Parathyroid adenoma (tissue), 2 donors: ENCODE results near the gene HMGN2.

Source experiments
- H2AFZ ChIP-seq: fragments of 300-600 bp; sonication (generic); one replicate; pipeline ENCODE4 v1.7.0; 2017; ENCODE audit warnings: antibody characterized with exemption, mild to moderate bottlenecking
- H3K27ac ChIP-seq: fragments of 300-600 bp; sonication (generic); one replicate; pipeline ENCODE4 v1.7.0; 2017
- H3K27me3 ChIP-seq: fragments of 300-600 bp; sonication (generic); one replicate; pipeline ENCODE4 v1.7.0; 2017; ENCODE audit warnings: low read length; ENCODE audit not compliant: control insufficient read depth, insufficient read depth
- H3K36me3 ChIP-seq: fragments of 300-600 bp; sonication (generic); one replicate; pipeline ENCODE4 v1.7.0; 2017; ENCODE audit warnings: low read length; ENCODE audit not compliant: control insufficient read depth, insufficient read depth
- H3K4me1 ChIP-seq: fragments of 300-600 bp; sonication (generic); one replicate; pipeline ENCODE4 v1.7.0; 2017; ENCODE audit warnings: control low read depth
- H3K4me2 ChIP-seq: fragments of 300-600 bp; sonication (generic); one replicate; pipeline ENCODE4 v1.7.0; 2017; ENCODE audit warnings: low read length
- H3K4me3 ChIP-seq: fragments of 300-600 bp; sonication (generic); one replicate; pipeline ENCODE4 v1.7.0; 2017; ENCODE audit warnings: low read depth, low read length
- H3K79me2 ChIP-seq: fragments of 300-600 bp; sonication (generic); one replicate; pipeline ENCODE4 v1.7.0; 2017; ENCODE audit warnings: control low read depth
- H3K9ac ChIP-seq: fragments of 300-600 bp; sonication (generic); one replicate; pipeline ENCODE4 v1.7.0; 2017; ENCODE audit warnings: mild to moderate bottlenecking
- H3K9me3 ChIP-seq: fragments of 300-600 bp; sonication (generic); one replicate; pipeline ENCODE4 v1.7.0; 2017; ENCODE audit warnings: low read length; ENCODE audit not compliant: control insufficient read depth
- CTCF ChIP-seq: fragments of 300-600 bp; sonication (generic); IDR thresholded peaks from one replicate; pipeline ENCODE4 v1.7.0; 2017; ENCODE audit warnings: antibody characterized with exemption, mild to moderate bottlenecking
- donor health status: primary hyperparathyroidism.

Gene HMGN2

GRCh38 chr1:26434161-26434752 lies 38.0 kb upstream of the HMGN2 start:
- Histone ChIP-seq H2AFZ (no peak overlapping the region), H3K9me3 (no peaks in the 10 kb centered on the region), H3K9ac (no peak overlapping the region), H3K4me2 (no peak overlapping the region), H3K4me1 (no peaks in the 10 kb centered on the region), H3K4me3 (no peak overlapping the region), H3K79me2 (no peaks in the 10 kb centered on the region), H3K27ac (no peak overlapping the region), H3K27me3 (no peaks in the 10 kb centered on the region), H3K36me3 (no peaks in the 10 kb centered on the region)
- TF ChIP-seq CTCF = no peak

GRCh38 chr1:26438041-26438440 lies 34.2 kb upstream of the HMGN2 start:
- no peak overlapping the region for H3K27ac ChIP-seq
- H3K79me2 ChIP-seq = no peaks in the 10 kb centered on the region
- no peak for TF ChIP-seq CTCF
- H3K4me3 ChIP-seq = no peak overlapping the region
- H3K36me3 ChIP-seq = no peaks in the 10 kb centered on the region
- no peak overlapping the region for H2AFZ ChIP-seq
- H3K9me3 ChIP-seq = no peaks in the 10 kb centered on the region
- H3K4me2 ChIP-seq = no peak overlapping the region
- H3K27me3 ChIP-seq = no peaks in the 10 kb centered on the region
- no peak overlapping the region for H3K9ac ChIP-seq
- H3K4me1 ChIP-seq = no peaks in the 10 kb centered on the region

GRCh38 chr1:26440259-26440658 lies 32.0 kb upstream of the HMGN2 start:
- H3K79me2 ChIP-seq = no peaks in the 10 kb centered on the region
- H3K4me2 ChIP-seq = no peak overlapping the region
- no peak overlapping the region for H3K27ac ChIP-seq
- H2AFZ ChIP-seq = no peak overlapping the region
- no peak overlapping the region for H3K9ac ChIP-seq
- H3K4me1 ChIP-seq = no peaks in the 10 kb centered on the region
- no peaks in the 10 kb centered on the region for H3K27me3 ChIP-seq
- H3K4me3 ChIP-seq = no peak overlapping the region
- TF ChIP-seq CTCF = no peak
- H3K9me3 ChIP-seq = no peaks in the 10 kb centered on the region
- H3K36me3 ChIP-seq = no peaks in the 10 kb centered on the region

GRCh38 chr1:26449868-26450267 lies 22.4 kb upstream of the HMGN2 start:
- no peaks in the 10 kb centered on the region for H3K36me3 ChIP-seq
- no peaks in the 10 kb centered on the region for H3K4me1 ChIP-seq

More at GRCh38 chr1:26449868-26450267, 22.4 kb upstream of the HMGN2 start:
- Histone ChIP-seq H2AFZ (no peak overlapping the region), H3K4me3 (no peak overlapping the region), H3K9ac (no peak overlapping the region), H3K4me2 (no peak overlapping the region), H3K27ac (no peak overlapping the region), H3K9me3 (no peaks in the 10 kb centered on the region), H3K27me3 (no peaks in the 10 kb centered on the region), H3K79me2 (no peaks in the 10 kb centered on the region)
- TF ChIP-seq CTCF = no peak
